Choroid plexus epithelial cell (primary cell): ENCODE measurements around the gene PLA2G2F.
A peak's percentile ranks its signal among the peaks of the same experiment; 100 is the strongest.

Source experiments
- DNase-seq: peaks from one replicate; pipeline ENCODE4 v3.0.0-alpha.2; 2010; ENCODE audit warnings: low read depth
- H3K4me3 ChIP-seq: 2 replicates; pipeline ENCODE4 v1.5.1; 2011; ENCODE audit warnings: low read depth, mild to moderate bottlenecking, control low read depth, low read length, moderate library complexity
- CTCF ChIP-seq: conservative IDR thresholded peaks from 2 replicates; pipeline ENCODE4 v1.5.1; 2011; ENCODE audit warnings: low read depth, mild to moderate bottlenecking, control low read depth, inconsistent platforms, low read length, moderate library complexity

Gene PLA2G2F

DNA sequence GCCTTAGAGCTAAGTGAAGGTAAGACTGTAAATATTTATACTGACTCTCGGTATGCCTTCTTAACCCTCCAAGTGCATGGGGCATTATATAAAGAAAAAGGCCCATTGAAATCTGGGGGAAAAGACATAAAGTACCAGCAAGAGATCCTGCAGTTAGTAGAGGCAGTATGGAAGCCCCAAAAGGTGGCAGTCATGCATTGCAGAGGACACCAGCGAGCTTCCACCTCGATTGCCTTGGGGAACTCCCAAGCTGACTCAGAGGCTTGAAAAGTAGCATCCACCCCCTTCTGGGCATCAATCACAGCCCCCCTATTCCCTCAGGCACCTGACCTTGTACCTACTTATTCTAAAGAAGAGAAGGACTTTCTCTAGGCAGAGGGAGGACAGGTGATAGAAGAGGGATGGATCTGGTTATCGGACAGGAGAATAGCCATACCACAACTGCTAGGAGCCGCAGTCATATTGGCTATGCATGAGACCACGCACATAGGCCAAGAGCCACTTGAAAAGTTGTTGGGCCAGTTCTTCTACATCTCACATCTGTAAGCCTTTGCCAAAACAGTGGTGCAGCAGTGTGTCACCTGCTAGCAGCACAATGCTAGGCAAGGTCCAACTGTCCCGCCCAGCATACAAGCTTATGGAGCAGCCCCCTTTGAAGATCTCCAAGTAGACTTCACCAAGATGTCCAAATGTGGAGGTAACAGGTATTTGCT, 19.4 kb downstream of the PLA2G2F start:
- TF ChIP-seq CTCF: no peak
- DNase-seq: no peak
- H3K4me3 ChIP-seq: no peak overlapping the region

DNA sequence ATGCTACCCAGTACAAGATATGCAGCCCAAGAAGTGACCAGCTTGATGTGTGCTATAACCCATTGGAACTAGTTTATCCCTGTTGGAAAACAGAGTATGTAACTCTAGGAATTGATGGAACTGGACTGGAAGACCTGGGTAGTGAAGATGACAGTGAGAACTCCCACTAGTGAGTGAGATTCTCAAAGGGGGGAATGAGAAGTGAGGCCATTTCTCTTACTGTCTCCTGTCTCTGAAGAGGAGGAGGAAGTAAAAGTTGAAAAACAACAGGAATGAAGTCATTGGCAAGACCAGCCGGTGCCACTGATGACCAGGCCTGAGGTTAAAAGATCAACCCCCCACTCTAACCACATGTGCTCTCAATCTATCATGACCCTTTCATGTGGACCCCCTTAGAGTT, 20.9 kb downstream of the PLA2G2F start:
- TF ChIP-seq CTCF: no peak
- DNase-seq: peak; percentile 24
- no peak overlapping the region for H3K4me3 ChIP-seq

DNA sequence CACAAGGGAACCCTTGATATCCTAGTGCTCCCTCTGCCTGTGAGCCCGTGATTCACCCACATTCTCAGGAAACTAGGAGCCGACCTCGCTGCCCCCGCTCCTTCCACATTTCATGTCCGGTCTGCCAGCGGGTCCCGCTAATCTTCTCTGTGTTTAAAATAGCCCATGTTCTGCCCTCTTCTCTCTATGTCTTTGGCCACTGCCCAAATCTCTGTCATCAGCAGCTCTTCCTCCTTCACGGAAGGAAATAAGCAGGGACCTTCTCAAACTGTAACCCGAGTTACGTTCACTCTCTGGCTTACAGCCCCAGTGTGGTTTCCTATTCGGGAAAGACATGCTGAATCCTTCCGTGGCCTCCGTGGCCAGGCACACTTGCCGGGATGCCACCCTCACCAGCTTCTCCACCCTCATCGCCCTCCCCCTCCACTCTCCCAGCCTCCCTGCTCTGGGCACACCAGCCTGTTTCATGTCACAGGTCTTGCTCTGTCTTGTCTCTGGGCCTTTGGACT, 25.6 kb downstream of the PLA2G2F start:
- no peak for DNase-seq
- no peak overlapping the region for H3K4me3 ChIP-seq

GRCh38 chr1:20165522-20165951, 26.4 kb downstream of the PLA2G2F start:
- peak; percentile 43 for TF ChIP-seq CTCF
- DNase-seq: peak; percentile 19
- no peak overlapping the region for H3K4me3 ChIP-seq

More for the DNA sequence above, 25.6 kb downstream of the PLA2G2F start:
- TF ChIP-seq CTCF: no peak

DNA sequence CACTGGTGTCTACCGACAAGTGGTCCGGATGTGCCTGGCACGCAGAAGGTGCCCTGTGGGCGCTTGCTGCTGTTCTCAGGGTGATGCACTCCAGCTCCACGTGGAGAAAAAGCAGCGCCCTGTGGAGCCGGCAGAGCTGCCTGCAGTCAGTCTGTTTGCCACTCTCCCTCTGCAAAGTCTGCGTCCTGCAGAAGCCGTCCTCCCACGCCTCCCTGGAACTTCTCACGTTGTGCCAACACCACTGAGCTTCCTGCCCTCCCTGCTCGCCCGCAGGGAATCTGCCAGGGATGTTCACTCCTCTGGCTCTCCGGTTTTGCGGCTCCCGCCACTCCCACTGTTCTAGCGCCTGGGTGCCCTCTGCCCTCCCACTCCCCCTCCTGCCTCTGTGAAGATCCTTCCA, 26.9 kb downstream of the PLA2G2F start:
- no peak for DNase-seq
- H3K4me3 ChIP-seq: no peak overlapping the region
- TF ChIP-seq CTCF: no peak

DNA sequence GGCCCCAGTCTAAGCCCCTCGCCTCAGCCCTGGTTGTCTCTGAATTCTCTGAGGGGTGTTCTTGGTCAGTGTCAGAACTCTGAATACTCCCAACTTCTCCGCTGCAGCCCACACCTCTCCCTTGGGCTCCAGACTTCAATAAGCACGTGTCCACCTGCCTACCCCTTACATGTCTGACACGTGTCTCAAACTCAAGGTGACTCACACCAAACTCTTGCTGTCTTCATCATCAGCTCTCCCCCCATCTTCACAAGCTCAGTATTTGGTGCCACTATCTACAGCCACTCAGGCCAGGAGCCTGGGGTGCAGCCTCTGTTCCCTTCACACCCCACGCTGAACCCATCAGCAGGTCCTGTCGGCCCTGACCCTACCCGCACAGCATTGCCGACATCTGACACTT, 28.0 kb downstream of the PLA2G2F start:
- DNase-seq: no peak
- TF ChIP-seq CTCF: no peak
- no peak overlapping the region for H3K4me3 ChIP-seq
